Lower leg skin (tissue), 3 donors: ENCODE data around the gene DSCAML1.

Experiments used
- POLR2A ChIP-seq, 2 donors: fragments of 450-650 bp; IDR thresholded peaks; one replicate each; pipeline ENCODE4 v1.6.1; 2016 to 2017; ENCODE audit warnings: antibody characterized with exemption in 2 of 2, mild to moderate bottlenecking in 1 of 2, moderate library complexity in 1 of 2
- TF ChIP-seq, protein P1 (sequence below), 3 donors: fragments of 450-650 bp; IDR thresholded peaks; one replicate each; pipeline ENCODE4 v1.5.1; 2016; ENCODE audit warnings: antibody characterized with exemption in 3 of 3, mild to moderate bottlenecking in 3 of 3, moderate library complexity in 2 of 3

DNA sequence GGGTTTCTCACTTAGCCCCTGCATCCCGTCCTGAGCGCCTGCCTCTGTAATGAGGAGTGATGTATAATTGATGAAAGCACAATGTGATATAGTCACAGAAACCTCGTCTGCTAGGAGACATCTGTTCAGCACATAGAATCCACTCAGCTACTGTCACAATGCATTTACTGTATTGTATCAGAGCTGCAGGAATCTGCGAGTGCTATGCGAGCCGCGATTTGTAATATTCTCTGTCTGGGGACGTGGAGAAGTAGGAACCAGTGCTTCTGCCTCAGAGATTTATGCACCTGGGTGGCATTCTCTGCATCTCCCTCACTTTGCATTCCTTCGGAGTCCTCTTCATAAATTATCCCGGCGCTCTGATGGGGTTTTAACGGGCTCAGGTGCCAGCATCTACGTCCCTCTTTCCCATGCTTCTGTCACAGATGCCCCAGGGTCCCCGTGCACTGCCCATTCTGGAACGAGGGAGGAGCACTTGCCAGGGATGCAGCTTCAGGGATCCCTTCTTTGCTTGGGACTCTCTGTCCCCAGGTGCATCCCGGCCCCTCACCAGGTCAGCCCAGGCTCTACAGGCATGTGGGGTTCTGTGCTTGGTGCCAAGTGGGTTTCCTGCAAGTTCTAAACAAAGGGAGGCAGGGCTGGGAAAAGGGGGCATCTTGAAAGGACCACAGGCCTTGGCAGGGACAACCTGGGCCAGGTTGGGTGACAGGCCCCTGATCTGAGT lies 205.5 kb downstream of the DSCAML1 start:
- TF ChIP-seq, protein P1, sequence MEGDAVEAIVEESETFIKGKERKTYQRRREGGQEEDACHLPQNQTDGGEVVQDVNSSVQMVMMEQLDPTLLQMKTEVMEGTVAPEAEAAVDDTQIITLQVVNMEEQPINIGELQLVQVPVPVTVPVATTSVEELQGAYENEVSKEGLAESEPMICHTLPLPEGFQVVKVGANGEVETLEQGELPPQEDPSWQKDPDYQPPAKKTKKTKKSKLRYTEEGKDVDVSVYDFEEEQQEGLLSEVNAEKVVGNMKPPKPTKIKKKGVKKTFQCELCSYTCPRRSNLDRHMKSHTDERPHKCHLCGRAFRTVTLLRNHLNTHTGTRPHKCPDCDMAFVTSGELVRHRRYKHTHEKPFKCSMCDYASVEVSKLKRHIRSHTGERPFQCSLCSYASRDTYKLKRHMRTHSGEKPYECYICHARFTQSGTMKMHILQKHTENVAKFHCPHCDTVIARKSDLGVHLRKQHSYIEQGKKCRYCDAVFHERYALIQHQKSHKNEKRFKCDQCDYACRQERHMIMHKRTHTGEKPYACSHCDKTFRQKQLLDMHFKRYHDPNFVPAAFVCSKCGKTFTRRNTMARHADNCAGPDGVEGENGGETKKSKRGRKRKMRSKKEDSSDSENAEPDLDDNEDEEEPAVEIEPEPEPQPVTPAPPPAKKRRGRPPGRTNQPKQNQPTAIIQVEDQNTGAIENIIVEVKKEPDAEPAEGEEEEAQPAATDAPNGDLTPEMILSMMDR (IDR thresholded peaks at IDR 0.05): no peak
- no peak for TF ChIP-seq POLR2A (IDR thresholded peaks at IDR 0.05)
